ENCODE data around the gene ARMC7.
"Not testable (repeated sequence)": the region's sequence is repeated elsewhere in the genome, so short reads cannot be mapped to it uniquely, and the experiment has no call there.

Gene ARMC7

GRCh38 chr17:75109407-75110233 is at the start of gene ARMC7:
Gene ARMC7 (plus strand): TSS chr17:75109969. CDS start chr17:75110289, 320 bp downstream.
- DNase-seq, result peak; percentile 97

- DNase-seq, result no peak
These were observed 49.2 kb upstream of the ARMC7 start for GRCh38 chr17:75060434-75061054.

- no peak for DNase-seq
These were observed 48.7 kb upstream of the ARMC7 start for GRCh38 chr17:75061055-75061438.

- no peak for DNase-seq
These were observed 48.2 kb upstream of the ARMC7 start for GRCh38 chr17:75061618-75062017.

GRCh38 chr17:75063201-75063600 is 46.6 kb upstream of the ARMC7 start:
- no peak for DNase-seq

DNA sequence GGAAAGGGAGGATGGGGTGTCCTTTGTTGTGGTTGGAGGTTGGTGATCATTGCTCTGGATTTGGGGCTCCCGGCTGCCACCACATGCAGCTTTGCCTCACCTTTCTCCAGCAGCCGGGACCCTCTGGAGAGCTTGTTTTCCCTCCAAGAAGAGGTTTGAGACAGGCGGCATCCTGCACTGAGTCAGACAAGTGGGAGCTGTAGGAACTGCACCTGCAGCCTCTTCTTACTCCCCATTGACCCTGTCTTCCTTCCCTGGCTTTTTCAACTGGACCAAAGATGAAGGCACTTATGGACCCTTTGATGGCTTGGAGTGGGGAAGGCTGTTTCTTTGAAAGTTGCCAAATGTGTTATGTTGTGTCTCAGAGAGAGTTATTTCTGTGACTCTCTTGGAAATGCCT is 46.1 kb upstream of the ARMC7 start:
- no peak for DNase-seq

GRCh38 chr17:75064040-75064439 is 45.7 kb upstream of the ARMC7 start:
- DNase-seq, result no peak

- DNase-seq, result no peak
These were observed 45.3 kb upstream of the ARMC7 start for GRCh38 chr17:75064460-75064859.

DNA sequence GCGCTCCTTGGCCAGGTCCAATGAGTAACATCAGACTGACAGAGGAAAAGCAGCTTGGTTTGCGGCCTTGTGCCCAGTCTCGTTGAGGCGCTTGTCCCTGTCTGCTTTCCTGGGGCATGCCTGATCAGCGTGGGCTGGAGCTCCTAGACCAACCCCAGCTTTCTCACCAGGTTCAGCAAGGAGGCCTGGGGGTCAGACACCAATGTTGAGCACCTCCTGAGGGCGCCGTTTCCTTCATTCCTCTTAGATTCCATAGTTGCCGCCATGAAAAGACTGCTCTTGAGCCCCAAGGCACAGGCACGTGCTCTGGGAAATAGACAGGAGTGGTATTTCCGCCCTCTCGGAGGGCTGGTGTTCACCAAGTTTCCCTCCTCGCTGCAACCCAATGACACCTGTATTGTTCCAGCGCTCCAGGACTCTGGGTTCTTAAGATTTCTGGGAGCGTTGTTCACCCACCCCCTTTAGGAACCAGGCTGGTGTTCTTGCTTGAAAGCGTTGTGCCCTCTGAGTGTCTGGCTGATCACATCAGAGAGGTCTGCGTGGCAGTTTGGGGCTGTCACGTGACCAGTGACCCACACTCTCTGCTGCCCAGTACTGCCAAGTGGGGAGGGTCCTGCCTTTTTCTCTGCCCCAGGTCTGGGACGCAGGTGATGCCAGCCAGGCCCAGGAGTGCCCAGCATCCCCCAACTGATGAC is 44.8 kb upstream of the ARMC7 start:
- DNase-seq, result no peak

DNA sequence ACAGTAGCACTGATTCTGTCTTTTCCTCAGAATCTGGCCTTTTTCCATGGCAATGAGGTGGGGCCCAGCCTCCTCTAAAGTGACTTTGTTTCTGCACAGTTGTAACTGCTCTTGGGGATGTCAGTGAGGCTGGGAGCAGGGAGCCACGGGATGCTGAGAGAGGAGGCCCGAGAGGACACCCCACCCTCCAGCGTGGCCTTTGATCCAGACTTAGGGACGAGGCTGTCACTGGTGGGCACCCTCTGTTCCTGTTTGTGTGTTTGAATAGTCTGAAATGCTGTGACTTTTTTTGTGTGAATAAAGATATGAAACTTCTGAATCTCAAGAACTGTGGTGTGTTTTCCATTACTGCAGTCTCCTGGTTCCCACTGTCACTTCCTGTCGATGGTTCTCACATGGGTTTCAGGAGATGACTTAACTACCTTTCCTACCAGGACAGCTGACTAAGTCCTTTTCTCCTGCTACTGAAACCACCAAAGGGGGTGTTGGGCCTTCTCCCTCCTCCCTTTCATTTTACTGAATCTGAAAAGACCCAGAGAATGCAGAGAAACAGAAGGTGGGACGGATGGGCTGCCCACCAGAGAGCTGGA is 44.1 kb upstream of the ARMC7 start:
- DNase-seq, result no peak

GRCh38 chr17:75067856-75068255 is 41.9 kb upstream of the ARMC7 start:
- no peak for DNase-seq

GRCh38 chr17:75068750-75069149 is 41.0 kb upstream of the ARMC7 start:
- no peak for DNase-seq

GRCh38 chr17:75069783-75070182 is 40.0 kb upstream of the ARMC7 start:
- DNase-seq, result no peak

- DNase-seq, result not testable (repeated sequence)
These were observed 38.1 kb upstream of the ARMC7 start for GRCh38 chr17:75071478-75072271.

DNA sequence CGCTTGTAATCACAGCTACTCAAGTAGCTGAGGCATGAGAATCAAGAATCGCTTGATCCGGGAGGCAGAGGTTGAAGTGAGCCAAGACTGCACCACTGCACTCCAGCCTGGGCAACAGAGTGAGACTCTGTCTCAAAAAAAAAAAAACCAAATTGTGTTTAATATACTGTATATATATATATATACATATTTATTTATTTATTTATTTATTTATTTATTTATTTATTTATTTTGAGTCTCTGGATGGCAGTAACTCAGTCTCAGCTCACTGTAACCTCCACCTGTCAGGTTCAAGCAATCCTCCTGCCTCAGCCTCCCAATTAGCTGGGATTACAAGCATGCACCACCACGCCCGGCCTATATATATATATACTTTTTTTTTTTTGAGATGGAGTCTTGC is 36.9 kb upstream of the ARMC7 start:
- not testable (repeated sequence) for DNase-seq

- DNase-seq, result no peak
These were observed 36.1 kb upstream of the ARMC7 start for GRCh38 chr17:75073618-75074047.

DNA sequence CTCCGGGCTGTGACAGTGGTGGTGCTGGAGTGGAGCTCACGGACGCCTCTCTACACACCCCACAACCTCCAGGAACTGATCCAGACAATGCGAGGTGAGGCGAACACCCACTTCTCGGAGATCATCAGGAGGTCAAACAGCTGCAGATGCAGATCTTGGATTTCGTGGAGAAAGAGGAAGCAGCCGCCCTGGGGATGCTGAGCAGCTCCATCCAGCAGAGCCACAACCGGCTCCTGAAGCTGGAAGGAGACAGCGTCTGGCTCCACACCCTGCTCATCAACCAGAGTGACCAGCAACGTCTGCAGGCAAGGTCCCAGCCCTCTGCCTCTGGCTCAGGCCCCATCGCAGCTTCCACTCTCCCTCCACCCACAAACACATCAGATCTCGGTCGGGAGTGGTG is 35.2 kb upstream of the ARMC7 start:
- no peak for DNase-seq

- DNase-seq, result no peak
These were observed 34.0 kb upstream of the ARMC7 start for GRCh38 chr17:75075597-75076336.

DNA sequence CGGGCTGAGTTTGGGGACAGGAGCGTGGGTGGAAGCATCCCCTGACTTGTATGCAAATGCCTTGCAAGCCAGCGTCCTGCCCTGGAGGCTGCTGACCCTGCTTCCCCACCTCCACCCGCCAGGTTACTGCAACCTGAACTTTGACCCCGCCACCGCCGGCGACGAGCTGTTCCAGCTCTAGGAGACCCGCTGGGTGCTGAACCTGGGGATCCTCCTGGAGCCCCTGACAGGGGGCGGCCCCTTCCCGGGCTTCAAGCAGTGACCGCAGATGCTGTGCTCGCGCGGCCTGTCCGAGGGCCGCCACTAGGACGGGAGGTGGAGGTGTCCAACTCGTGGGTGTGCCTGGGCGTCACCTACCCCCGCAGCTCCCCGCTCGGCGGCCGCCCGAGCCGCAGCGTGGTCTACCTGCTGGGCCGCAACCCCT is 32.7 kb upstream of the ARMC7 start:
- no peak for DNase-seq

DNA sequence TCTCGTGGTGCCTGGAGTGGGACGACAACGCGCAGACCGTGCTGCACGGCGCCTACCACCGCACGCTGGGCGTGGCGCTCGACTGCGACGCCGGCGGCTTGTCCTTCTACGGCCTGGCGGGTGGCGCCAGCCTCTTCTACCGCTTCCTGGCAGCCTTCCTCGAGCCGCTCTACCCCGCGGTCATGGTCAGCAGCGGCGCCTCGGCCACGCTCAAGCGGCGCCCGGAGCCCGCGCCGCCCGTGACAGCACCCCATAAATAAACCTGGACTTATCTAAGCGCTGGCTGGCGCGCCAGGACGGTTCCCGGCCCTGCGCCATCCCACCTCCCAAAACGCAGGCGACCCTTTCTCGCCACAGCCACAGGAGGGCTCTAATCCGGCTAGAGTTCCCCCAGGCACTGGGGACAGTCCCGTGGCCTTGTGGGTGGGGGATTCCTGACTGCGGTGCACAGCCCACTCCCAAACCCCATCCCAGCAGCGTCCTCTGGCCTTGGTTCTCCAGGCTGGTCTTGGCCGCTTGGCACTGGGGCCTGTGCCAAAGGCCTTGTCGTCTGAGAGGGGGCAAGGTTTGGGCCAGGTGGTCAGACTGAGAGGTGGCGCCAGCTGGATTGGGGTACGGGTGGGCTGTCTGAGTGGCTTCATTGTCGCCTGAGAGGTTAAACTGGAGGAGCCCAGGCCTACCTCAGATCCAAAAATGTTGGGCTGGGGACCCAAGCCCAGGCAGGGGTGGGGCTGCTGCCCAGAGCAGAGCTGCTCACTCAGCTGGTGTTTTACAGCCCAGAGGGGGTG is 32.1 kb upstream of the ARMC7 start:
- peak; percentile 81 for DNase-seq
